H1 (cell line): Measurements from ENCODE around the gene TNS3. TPM values are rescaled to one million over a fixed set of nuclear protein-coding genes. Genes with fewer than 3 reads are reported as not detected.

Experiments used
- CTCF ChIA-PET: fragments of 300-600 bp; sonication (Branson Sonifier 250); formaldehyde crosslinking; loops from one replicate; lab custom pipeline; 2021; ENCODE audit not compliant: partially characterized antibody; lab: Charles Lee
- POLR2A ChIA-PET: fragments of 300-600 bp; sonication (Branson Sonifier 250); formaldehyde crosslinking; loops from one replicate; lab custom pipeline; 2021; ENCODE audit warnings: inconsistent platforms; ENCODE audit not compliant: partially characterized antibody; lab: Charles Lee
- DNase-seq, 2 experiments: peaks; one replicate each; pipeline versions ENCODE4 v3.0.0 to v3.0.0-alpha.2; 2010 to 2022; ENCODE audit warnings: low spot score in 2 of 2, low read depth in 1 of 2, mixed read lengths in 1 of 2
- FAIRE-seq: peaks from 2 replicates; lab custom pipeline; 2011; peaks lifted over from hg19 to GRCh38; lab: Jason Lieb, UNC
- H2AFZ ChIP-seq: 2 replicates; pipeline ENCODE4 v1.8.1; 2012; ENCODE audit warnings: low read length, inconsistent platforms
- H2AK5ac ChIP-seq: 2 replicates; pipeline ENCODE4 v1.6.1; 2013; ENCODE audit warnings: low read depth, low read length
- H2BK120ac ChIP-seq: replicated peaks from 2 replicates; pipeline ENCODE3; 2013; ENCODE audit warnings: low read depth, low read length, inconsistent platforms
- H2BK12ac ChIP-seq: 2 replicates; pipeline ENCODE4 v1.6.1; 2013; ENCODE audit warnings: low read depth, low read length
- H2BK15ac ChIP-seq: 2 replicates; pipeline ENCODE4 v1.6.1; 2013; ENCODE audit warnings: low read length
- H2BK20ac ChIP-seq: 2 replicates; pipeline ENCODE4 v1.6.1; 2013; ENCODE audit warnings: low read length
- H2BK5ac ChIP-seq: 2 replicates; pipeline ENCODE4 v1.6.1; 2013; ENCODE audit warnings: low read depth, low read length
- H3K14ac ChIP-seq: 2 replicates; pipeline ENCODE4 v1.6.1; 2013; ENCODE audit warnings: inconsistent platforms; ENCODE audit not compliant: insufficient read length
- H3K18ac ChIP-seq: 2 replicates; pipeline ENCODE4 v1.6.1; 2013; ENCODE audit warnings: low read length; ENCODE audit errors: extremely low read depth
- H3K23ac ChIP-seq: 2 replicates; pipeline ENCODE4 v1.6.1; 2013; ENCODE audit warnings: inconsistent platforms; ENCODE audit not compliant: insufficient read length
- H3K23me2 ChIP-seq: 2 replicates; pipeline ENCODE4 v1.6.1; 2013; ENCODE audit warnings: low read depth, low read length
- H3K27ac ChIP-seq: 2 replicates; pipeline ENCODE4 v1.6.1; 2011; ENCODE audit warnings: low read depth, low read length, inconsistent platforms
- H3K27me3 ChIP-seq, 4 experiments: replicated peaks in 1 of 4; 1 replicate in 1 of 4; 2 replicates in 3 of 4; pipeline versions ENCODE4 v1.6.1 to v1.8.1; 2011 to 2013; ENCODE audit warnings: low read length in 3 of 4, mild to moderate bottlenecking in 3 of 4, inconsistent platforms in 2 of 4, mixed read lengths in 2 of 4, moderate library complexity in 1 of 4; ENCODE audit not compliant: control insufficient read depth in 3 of 4, insufficient read depth in 3 of 4; ENCODE audit errors: extremely low read depth in 1 of 4
- H3K36me3 ChIP-seq, 4 experiments: 2 replicates each; pipeline versions ENCODE4 v1.6.1 to v1.8.1; 2011 to 2013; ENCODE audit warnings: mild to moderate bottlenecking in 4 of 4, low read length in 3 of 4, moderate library complexity in 2 of 4, control low read depth in 1 of 4, inconsistent platforms in 1 of 4; ENCODE audit not compliant: insufficient read depth in 4 of 4, control insufficient read depth in 2 of 4
- H3K4ac ChIP-seq: replicated peaks from 2 replicates; pipeline ENCODE3; 2013; ENCODE audit warnings: low read length, low read depth, mixed read lengths, inconsistent platforms; ENCODE audit not compliant: insufficient read length
- H3K4me1 ChIP-seq, 4 experiments: replicated peaks in 1 of 4; 1 replicate in 1 of 4; 2 replicates in 3 of 4; pipeline versions ENCODE4 v1.6.1 to v1.8.1; 2011 to 2013; ENCODE audit warnings: low read length in 3 of 4, inconsistent platforms in 2 of 4, mixed read lengths in 1 of 4; ENCODE audit not compliant: insufficient read depth in 4 of 4, control insufficient read depth in 3 of 4
- H3K4me2 ChIP-seq, 2 experiments: 2 replicates each; pipeline versions ENCODE4 v1.6.1 to v1.8.1; 2011 to 2013; ENCODE audit warnings: low read depth in 2 of 2, low read length in 2 of 2, control low read depth in 1 of 2, inconsistent platforms in 1 of 2, mild to moderate bottlenecking in 1 of 2; ENCODE audit not compliant: insufficient read depth in 1 of 2
- H3K4me3 ChIP-seq, 4 experiments: fragments of 200-600, 300-600 bp in 1 of 4; sonication (generic), shearing (Covaris generic), sonication (Bioruptor Twin) in 1 of 4; 2 replicates each; pipeline versions ENCODE4 v1.5.1 to v1.8.1; 2011 to 2016; ENCODE audit warnings: low read length in 4 of 4, low read depth in 3 of 4, control low read depth in 2 of 4, inconsistent platforms in 2 of 4, mild to moderate bottlenecking in 2 of 4, mixed read lengths in 1 of 4, moderate library complexity in 1 of 4; ENCODE audit not compliant: insufficient read depth in 2 of 4; ENCODE audit errors: extremely low read depth in 1 of 4
- H3K56ac ChIP-seq: replicated peaks from 2 replicates; pipeline ENCODE3; 2013; ENCODE audit warnings: low read depth, mild to moderate bottlenecking, mixed read lengths, low read length, inconsistent platforms; ENCODE audit not compliant: insufficient read length
- H3K79me1 ChIP-seq: 2 replicates; pipeline ENCODE4 v1.6.1; 2013; ENCODE audit warnings: low read depth, low read length, control low read depth
- H3K79me2 ChIP-seq, 2 experiments: 2 replicates each; pipeline versions ENCODE4 v1.6.1 to v1.8.1; 2012 to 2013; ENCODE audit warnings: low read length in 2 of 2, mild to moderate bottlenecking in 2 of 2, inconsistent platforms in 1 of 2; ENCODE audit not compliant: insufficient read depth in 2 of 2, control insufficient read depth in 1 of 2
- H3K9ac ChIP-seq, 4 experiments: replicated peaks in 1 of 4; 1 replicate in 1 of 4; 2 replicates in 3 of 4; pipeline versions ENCODE4 v1.6.1 to v1.8.1; 2011 to 2013; ENCODE audit warnings: low read depth in 3 of 4, low read length in 3 of 4, control low read depth in 2 of 4, mild to moderate bottlenecking in 2 of 4, moderate library complexity in 2 of 4, inconsistent platforms in 1 of 4; ENCODE audit errors: extremely low read depth in 1 of 4
- H3K9me3 ChIP-seq, 2 experiments: 2 replicates each; pipeline versions ENCODE4 v1.6.1 to v1.8.1; 2012 to 2013; ENCODE audit warnings: mild to moderate bottlenecking in 2 of 2, moderate library complexity in 2 of 2, control low read depth in 1 of 2, inconsistent platforms in 1 of 2, low read depth in 1 of 2, low read length in 1 of 2, mixed read lengths in 1 of 2; ENCODE audit not compliant: insufficient read depth in 2 of 2
- H4K20me1 ChIP-seq, 2 experiments: replicated peaks in 1 of 2; 2 replicates each; pipeline versions ENCODE3 to v1.8.1; 2011 to 2013; ENCODE audit warnings: inconsistent platforms in 2 of 2, low read length in 2 of 2, mild to moderate bottlenecking in 1 of 2; ENCODE audit not compliant: insufficient read depth in 2 of 2, control insufficient read depth in 1 of 2
- H4K5ac ChIP-seq: 2 replicates; pipeline ENCODE4 v1.6.1; 2013; ENCODE audit warnings: low read length, low read depth, mixed read lengths, inconsistent platforms; ENCODE audit not compliant: insufficient read length
- H4K8ac ChIP-seq: 2 replicates; pipeline ENCODE4 v1.8.0; 2013; ENCODE audit warnings: mild to moderate bottlenecking, moderate library complexity, low read length, inconsistent platforms; ENCODE audit not compliant: insufficient read depth; ENCODE audit errors: extremely low read depth
- H4K91ac ChIP-seq: replicated peaks from 2 replicates; pipeline ENCODE3; 2013; ENCODE audit warnings: low read length, mixed read lengths, inconsistent platforms; ENCODE audit not compliant: insufficient read length
- BACH1 ChIP-seq: IDR thresholded peaks from 2 replicates; pipeline ENCODE4 v1.6.1; 2012; ENCODE audit warnings: low read length, improper control_type of control experiment
- HDAC6 ChIP-seq: IDR thresholded peaks from one replicate; pipeline ENCODE4 v1.7.1; 2012; ENCODE audit warnings: low read depth, mild to moderate bottlenecking, inconsistent platforms, low read length, moderate library complexity
- KDM4A ChIP-seq: IDR thresholded peaks from one replicate; pipeline ENCODE4 v1.7.1; 2012; ENCODE audit warnings: low read depth, mild to moderate bottlenecking, moderate library complexity, low read length, inconsistent platforms; ENCODE audit not compliant: severe bottlenecking
- MAFK ChIP-seq: IDR thresholded peaks from 2 replicates; pipeline ENCODE4 v1.6.1; 2012; ENCODE audit warnings: low read depth, mild to moderate bottlenecking, improper control_type of control experiment, low read length
- PHF8 ChIP-seq: fragments of 200-600 bp; sonication (generic); conservative IDR thresholded peaks from 2 replicates; pipeline ENCODE4 v1.7.1; 2012; ENCODE audit warnings: low read depth, mild to moderate bottlenecking, inconsistent platforms, low read length, moderate library complexity
- POLR2A ChIP-seq, 2 experiments: IDR thresholded peaks; 1 replicate in 1 of 2; 2 replicates in 1 of 2; pipeline ENCODE4 v1.6.1; 2011; ENCODE audit warnings: low read depth in 2 of 2, low read length in 2 of 2, mild to moderate bottlenecking in 2 of 2; ENCODE audit errors: control extremely low read depth in 1 of 2
- POLR2AphosphoS5 ChIP-seq: IDR thresholded peaks from 2 replicates; pipeline ENCODE4 v1.6.1; 2011; ENCODE audit warnings: low read depth, low read length
- TCF12 ChIP-seq: IDR thresholded peaks from 2 replicates; pipeline ENCODE4 v1.6.1; 2011; ENCODE audit warnings: low read depth, mild to moderate bottlenecking, low read length
- WGBS, 2 experiments: shearing (Covaris generic) in 1 of 2; methylation state at CpG; one replicate each; pipeline versions ENCODE4 v1.1.6 to v1.1.7; 2013 to 2015; ENCODE audit warnings: low lambda C conversion rate in 2 of 2, mixed read lengths in 2 of 2, inconsistent platforms in 1 of 2, low coverage in 1 of 2, missing lambda C conversion rate in 1 of 2; ENCODE audit not compliant: insufficient replicate concordance in 2 of 2, insufficient coverage in 1 of 2, insufficient read length in 1 of 2; ENCODE audit errors: extremely low coverage in 1 of 2, missing lambda C conversion rate in 1 of 2; 5-methylcytosine and 5-hydroxymethylcytosine counted together
- polyA plus RNA-seq, 7 experiments: library from polyadenylated mRNA; depleted of rRNA in 3 of 7; stranded (reverse) in 5 of 7; unstranded in 2 of 7; fragments of >200 nt in 5 of 7; fragments of 200-250 nt in 2 of 7; gene quantifications; 1 replicate in 5 of 7; 2 replicates in 1 of 7; 4 replicates in 1 of 7; pipeline versions ENCODE4 v1.2.1 to v1.2.3, GENCODE V29; 2011 to 2013; ENCODE audit warnings: missing spikeins in 2 of 7, mixed read lengths in 2 of 7
- total RNA-seq: library from RNA; stranded (reverse); fragmentation: NEBNext Ultra II Directional; extraction: Animal tissue kit (Norgen Biotek cat#: 25700); gene quantifications from 2 replicates; pipeline ENCODE4 v1.2.1, GENCODE V29; 2021

The TNS3 gene
- total and polyA plus RNA-seq, 2 of the 8 experiments (the other 6 are each of a cell fraction or from before 2014, with no cell fraction given), result 11.9 to 24.2 TPM

DNA sequence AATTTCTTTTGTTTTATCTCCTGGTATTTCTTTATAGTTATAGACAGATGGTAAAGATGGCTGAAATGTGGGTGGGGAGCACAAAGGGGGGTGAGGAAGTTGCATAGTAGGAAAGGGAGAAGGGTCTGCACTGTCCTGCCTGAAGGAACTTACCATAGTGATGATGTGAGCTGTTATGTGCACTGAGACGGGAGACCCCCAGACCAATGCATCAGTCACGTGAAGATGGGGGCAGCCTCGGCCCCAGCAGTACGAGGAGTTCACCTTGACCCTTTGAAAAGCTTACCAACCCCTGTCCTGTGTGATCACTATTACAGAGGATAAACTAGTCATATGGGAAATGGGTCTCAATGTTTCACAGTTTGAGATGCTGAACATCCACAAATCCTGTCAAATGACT lies 316.3 kb downstream of the TNS3 start:
- Histone ChIP-seq H3K36me3 (no peaks in the 10 kb centered on the region), H2BK12ac (no peak overlapping the region), H3K4me3 (no peak overlapping the region), H2AFZ (no peak overlapping the region), H4K5ac (no peak overlapping the region), H3K4ac (no peak overlapping the region), H2BK15ac (no peak overlapping the region), H3K23ac (no peak overlapping the region), H3K9ac (no peak overlapping the region), H3K14ac (no peak overlapping the region), H3K79me2 (no peaks in the 10 kb centered on the region), H3K4me2 (no peak overlapping the region), H2BK120ac (no peak overlapping the region), H3K4me1 (no peaks in the 10 kb centered on the region), H3K18ac (no peak overlapping the region), H4K8ac (no peak overlapping the region), H3K27me3 (no peaks in the 10 kb centered on the region), H3K23me2 (peaks cover 2% of the 10 kb centered on the region; the same call in 1 of the 2 replicates), H4K91ac (no peak overlapping the region), H3K27ac (no peak overlapping the region), H4K20me1 (no peaks in the 10 kb centered on the region), H3K79me1 (no peaks in the 10 kb centered on the region), H2BK20ac (no peak overlapping the region), H2AK5ac (no peak overlapping the region), H2BK5ac (no peak overlapping the region), H3K56ac (no peak overlapping the region), H3K9me3 (no peaks in the 10 kb centered on the region; a peak in 1 of 4 replicates)
- CTCF ChIA-PET, result interaction anchor here (0.8 to 3.8 kb wide), 76 partner anchors 9 to 827 kb away, joined by 3 to 41 read pairs (median 5); partner anchors contain the start of gene TNS3
- 94% methylated on average over 4 of the region's 4 CpGs; no CpG with 5 or more reads in 1 of the 2 experiments for WGBS, 2 experiments
- no peak for TF ChIP-seq KDM4A
- TF ChIP-seq MAFK, result no peak
- no peak for TF ChIP-seq BACH1
- no peak for TF ChIP-seq HDAC6
- TF ChIP-seq POLR2A (IDR thresholded peaks at IDR 0.05; ENCODE audit: control extremely low read depth in 1 of 2, low read depth in 2 of 2, low read length in 2 of 2), result no peak
- no peak for TF ChIP-seq PHF8
- no peak for TF ChIP-seq POLR2AphosphoS5
- no peak for TF ChIP-seq TCF12
- DNase-seq (no peak), FAIRE-seq (no peak)
- POLR2A ChIA-PET, result interaction anchor here (1.2 kb wide), 1 partner anchor 12 kb away, joined by 4 read pairs; no protein-coding TSS in a partner anchor
